GM12878 (cell line): ENCODE measurements around the gene PLPPR1. TPM values are rescaled to one million over a fixed set of nuclear protein-coding genes. Genes with fewer than 3 reads are reported as not detected.

Experiments used
- ATAC-seq: fragments of 200-7000 bp; cut with Tn5 transposase; 3 replicates; pipeline ENCODE4 v1.9.1; 2020; ENCODE audit warnings: mild to moderate bottlenecking, moderate library complexity
- BruUV-seq: library from RNA; stranded (reverse); fragments of 400-500 nt; replicated peaks from 2 replicates; lab custom pipeline; 2021; lab: Mats Ljungman, UMichigan
- CTCF ChIA-PET: fragments of 300-600 bp; sonication (Branson Sonifier 250); formaldehyde crosslinking; extraction: SDS; loops from one replicate; lab custom pipeline; 2021; ENCODE audit warnings: inconsistent platforms; lab: Yijun Ruan, JAX
- POLR2A ChIA-PET: fragments of 350-600 bp; formaldehyde crosslinking; extraction: SDS; loops from one replicate; lab custom pipeline; 2021; ENCODE audit warnings: inconsistent platforms; lab: Charles Lee
- RAD21 ChIA-PET: fragments of 300-600 bp; sonication (Branson Sonifier 250); formaldehyde crosslinking; loops from one replicate; lab custom pipeline; 2023; ENCODE audit warnings: antibody characterized with exemption; ENCODE audit not compliant: unreplicated experiment; lab: Charles Lee
- SMC1A ChIA-PET: fragments of 300-600 bp; sonication (Branson Sonifier 250); formaldehyde crosslinking; loops from one replicate; lab custom pipeline; 2023; ENCODE audit not compliant: unreplicated experiment, uncharacterized antibody; lab: Charles Lee
- DNase-seq: peaks from one replicate; pipeline ENCODE4 v3.0.0-alpha.2; 2011; ENCODE audit warnings: low read depth, low spot score
- FAIRE-seq: peaks from 3 replicates; lab custom pipeline; 2011; peaks lifted over from hg19 to GRCh38; lab: Jason Lieb, UNC
- H2AFZ ChIP-seq: 2 replicates; pipeline ENCODE4 v1.6.0; 2011; ENCODE audit warnings: low read depth, low read length, control low read depth; ENCODE audit not compliant: control insufficient read depth
- H3K27ac ChIP-seq: 2 replicates; pipeline ENCODE4 v1.5.1; 2011; ENCODE audit warnings: control low read depth; ENCODE audit not compliant: control insufficient read depth, insufficient read depth
- H3K27me3 ChIP-seq, 2 experiments: replicated peaks in 1 of 2; 2 replicates each; pipeline versions ENCODE4 v1.6.0 to v1.6.1; 2011; ENCODE audit warnings: low read length in 1 of 2; ENCODE audit not compliant: control insufficient read depth in 2 of 2, insufficient read depth in 2 of 2
- H3K36me3 ChIP-seq, 2 experiments: 2 replicates each; pipeline ENCODE4 v1.5.1; 2011; ENCODE audit warnings: low read length in 1 of 2; ENCODE audit not compliant: control insufficient read depth in 2 of 2, insufficient read depth in 2 of 2
- H3K4me1 ChIP-seq: 2 replicates; pipeline ENCODE4 v1.6.1; 2011; ENCODE audit warnings: mild to moderate bottlenecking, low read length, moderate library complexity, mixed read lengths; ENCODE audit not compliant: control insufficient read depth, insufficient read depth
- H3K4me2 ChIP-seq: 2 replicates; pipeline ENCODE4 v1.6.0; 2011; ENCODE audit warnings: control low read depth; ENCODE audit not compliant: control insufficient read depth, insufficient read depth
- H3K4me3 ChIP-seq: fragments of 200-600 bp; sonication (generic); 2 replicates; pipeline ENCODE4 v1.5.1; 2016
- H3K79me2 ChIP-seq: 2 replicates; pipeline ENCODE4 v1.6.0; 2011; ENCODE audit warnings: low read length; ENCODE audit not compliant: control insufficient read depth, insufficient read depth
- H3K9ac ChIP-seq: 2 replicates; pipeline ENCODE4 v1.8.0; 2011; ENCODE audit warnings: low read length, control low read depth, mixed read lengths; ENCODE audit not compliant: control insufficient read depth, insufficient read depth
- H3K9me3 ChIP-seq: replicated peaks from 3 replicates; pipeline ENCODE4 v1.5.1; 2011; ENCODE audit warnings: mild to moderate bottlenecking, low read length; ENCODE audit not compliant: control insufficient read depth, insufficient read depth
- H4K20me1 ChIP-seq: 2 replicates; pipeline ENCODE4 v1.6.0; 2011; ENCODE audit not compliant: control insufficient read depth, insufficient read depth
- BACH1 ChIP-seq: fragments of 450-650 bp; IDR thresholded peaks from 2 replicates; pipeline ENCODE4 v1.6.1; 2017; ENCODE audit warnings: mild to moderate bottlenecking, borderline replicate concordance
- KLF5 ChIP-seq: fragments of 450-650 bp; IDR thresholded peaks from 2 replicates; pipeline ENCODE4 v1.6.1; 2014; ENCODE audit warnings: mild to moderate bottlenecking; ENCODE audit not compliant: partially characterized antibody
- NR2C1 ChIP-seq: fragments of 450-650 bp; IDR thresholded peaks from 2 replicates; pipeline ENCODE4 v1.6.1; 2017; ENCODE audit warnings: antibody characterized with exemption, mild to moderate bottlenecking, moderate library complexity
- TAF1 ChIP-seq: IDR thresholded peaks from 2 replicates; pipeline ENCODE4 v1.6.1; 2011; ENCODE audit warnings: mild to moderate bottlenecking, low read depth, low read length, borderline replicate concordance
- YBX1 ChIP-seq: fragments of 450-650 bp; IDR thresholded peaks from 2 replicates; pipeline ENCODE4 v1.6.1; 2016; ENCODE audit warnings: antibody characterized with exemption
- WGBS: methylation state at CpG from one replicate; pipeline ENCODE4 v1.1.6; 2016; ENCODE audit warnings: low lambda C conversion rate; ENCODE audit not compliant: insufficient replicate concordance, insufficient coverage; ENCODE audit errors: missing lambda C conversion rate; 5-methylcytosine and 5-hydroxymethylcytosine counted together
- in situ Hi-C: fragments of 300-500 bp; cut with MboI; formaldehyde crosslinking; loops from 9 replicates; pipeline ENCODE4 v1.14.3; 2018; ENCODE audit warnings: mixed read lengths
- intact Hi-C: fragments of 100-400 bp; cut with micrococcal nuclease; formaldehyde crosslinking; loops from one replicate; pipeline ENCODE4 v1.14.2; 2022; ENCODE audit not compliant: unreplicated experiment
- polyA plus RNA-seq, 11 experiments: library from polyadenylated mRNA; depleted of rRNA in 4 of 11; unstranded in 6 of 11; stranded (reverse) in 5 of 11; fragments of >200 nt; fragmentation: Nextera tagmentation in 4 of 11; fragmentation: Illumina TruSeq in 1 of 11; extraction: Ambion mirVana in 4 of 11; extraction: Trizol in 1 of 11; gene quantifications; 1 replicate in 1 of 11; 2 replicates in 10 of 11; pipeline versions ENCODE4 v1.2.1 to v1.2.3, GENCODE V29; 2011 to 2016; ENCODE audit warnings: inconsistent platforms in 2 of 11, missing spikeins in 2 of 11, low read depth in 1 of 11
- total RNA-seq, 4 experiments: library from RNA; depleted of rRNA in 3 of 4; stranded (reverse); fragments of >200 nt in 3 of 4; fragmentation: Illumina TruSeq in 1 of 4; extraction: Trizol in 1 of 4; gene quantifications; 2 replicates each; pipeline versions ENCODE4 v1.2.1 to v1.2.3, GENCODE V29; 2013 to 2021
- TF ChIP-seq, protein P1 (sequence below): fragments of 450-650 bp; IDR thresholded peaks from 2 replicates; pipeline ENCODE4 v1.6.1; 2018; ENCODE audit warnings: borderline replicate concordance, mild to moderate bottlenecking; ENCODE audit not compliant: partially characterized antibody
- TF ChIP-seq, protein P2 (sequence below): IDR thresholded peaks from 2 replicates; pipeline ENCODE4 v1.6.1; 2012; ENCODE audit warnings: low read length, inconsistent platforms
- TF ChIP-seq, protein P3 (sequence below): IDR thresholded peaks from 2 replicates; pipeline ENCODE4 v1.6.1; 2011; ENCODE audit warnings: borderline replicate concordance, low read depth, mild to moderate bottlenecking, moderate library complexity, mixed read lengths, low read length; ENCODE audit not compliant: insufficient read depth; ENCODE audit errors: extremely low read length

Gene PLPPR1
- total and polyA plus RNA-seq, 10 of the 15 experiments (the other 5 are each of a cell fraction or from before 2014, with no cell fraction given): 0.69 TPM; not detected in 9

DNA sequence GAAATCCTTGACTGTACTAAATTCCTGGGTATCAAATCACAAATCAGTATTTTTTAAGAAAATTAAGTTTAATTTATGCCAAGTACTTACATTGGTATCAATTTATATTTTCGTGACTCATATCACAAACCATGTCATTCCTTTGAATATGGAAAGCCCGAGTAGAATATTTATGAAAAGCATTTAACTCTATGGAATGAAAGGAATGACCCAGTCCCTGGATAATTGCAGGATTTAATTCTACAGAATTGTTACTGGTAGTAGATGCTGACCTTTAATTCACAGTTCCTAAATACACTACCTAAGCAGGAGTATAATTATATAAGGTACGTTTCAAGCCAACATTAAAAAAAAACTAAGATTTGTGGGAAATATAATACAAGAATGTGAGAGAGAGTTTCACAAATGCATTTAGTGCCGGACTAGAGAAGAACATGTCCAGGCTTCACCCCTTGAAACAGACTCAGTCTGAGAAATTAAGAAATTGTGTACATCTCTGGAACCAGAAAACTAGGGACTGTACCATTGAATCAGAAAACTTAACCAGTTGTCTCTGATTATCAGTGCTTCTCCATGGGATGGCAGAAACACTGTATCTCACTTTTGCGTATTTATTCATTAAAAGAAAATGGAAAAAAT is 28.5 kb upstream of the PLPPR1 start:
- in situ Hi-C loops: no loop called here
- 22% methylated on average over 5 of the region's 5 CpGs for WGBS
- H4K20me1 ChIP-seq: no peaks in the 10 kb centered on the region
- no peak overlapping the region for H3K4me2 ChIP-seq
- intact Hi-C loops: no loop called here
- FAIRE-seq (no peak), ATAC-seq (no peak), DNase-seq (no peak)
- SMC1A ChIA-PET: no interaction called here
- no peak for TF ChIP-seq NR2C1
- TF ChIP-seq, protein P1, sequence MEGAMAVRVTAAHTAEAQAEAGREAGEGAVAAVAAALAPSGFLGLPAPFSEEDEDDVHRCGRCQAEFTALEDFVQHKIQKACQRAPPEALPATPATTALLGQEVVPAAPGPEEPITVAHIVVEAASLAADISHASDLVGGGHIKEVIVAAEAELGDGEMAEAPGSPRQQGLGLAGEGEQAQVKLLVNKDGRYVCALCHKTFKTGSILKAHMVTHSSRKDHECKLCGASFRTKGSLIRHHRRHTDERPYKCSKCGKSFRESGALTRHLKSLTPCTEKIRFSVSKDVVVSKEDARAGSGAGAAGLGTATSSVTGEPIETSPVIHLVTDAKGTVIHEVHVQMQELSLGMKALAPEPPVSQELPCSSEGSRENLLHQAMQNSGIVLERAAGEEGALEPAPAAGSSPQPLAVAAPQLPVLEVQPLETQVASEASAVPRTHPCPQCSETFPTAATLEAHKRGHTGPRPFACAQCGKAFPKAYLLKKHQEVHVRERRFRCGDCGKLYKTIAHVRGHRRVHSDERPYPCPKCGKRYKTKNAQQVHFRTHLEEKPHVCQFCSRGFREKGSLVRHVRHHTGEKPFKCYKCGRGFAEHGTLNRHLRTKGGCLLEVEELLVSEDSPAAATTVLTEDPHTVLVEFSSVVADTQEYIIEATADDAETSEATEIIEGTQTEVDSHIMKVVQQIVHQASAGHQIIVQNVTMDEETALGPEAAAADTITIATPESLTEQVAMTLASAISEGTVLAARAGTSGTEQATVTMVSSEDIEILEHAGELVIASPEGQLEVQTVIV: no peak
- TF ChIP-seq YBX1: no peak
- TF ChIP-seq, protein P2, sequence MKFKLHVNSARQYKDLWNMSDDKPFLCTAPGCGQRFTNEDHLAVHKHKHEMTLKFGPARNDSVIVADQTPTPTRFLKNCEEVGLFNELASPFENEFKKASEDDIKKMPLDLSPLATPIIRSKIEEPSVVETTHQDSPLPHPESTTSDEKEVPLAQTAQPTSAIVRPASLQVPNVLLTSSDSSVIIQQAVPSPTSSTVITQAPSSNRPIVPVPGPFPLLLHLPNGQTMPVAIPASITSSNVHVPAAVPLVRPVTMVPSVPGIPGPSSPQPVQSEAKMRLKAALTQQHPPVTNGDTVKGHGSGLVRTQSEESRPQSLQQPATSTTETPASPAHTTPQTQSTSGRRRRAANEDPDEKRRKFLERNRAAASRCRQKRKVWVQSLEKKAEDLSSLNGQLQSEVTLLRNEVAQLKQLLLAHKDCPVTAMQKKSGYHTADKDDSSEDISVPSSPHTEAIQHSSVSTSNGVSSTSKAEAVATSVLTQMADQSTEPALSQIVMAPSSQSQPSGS: no peak
- TF ChIP-seq, protein P3, sequence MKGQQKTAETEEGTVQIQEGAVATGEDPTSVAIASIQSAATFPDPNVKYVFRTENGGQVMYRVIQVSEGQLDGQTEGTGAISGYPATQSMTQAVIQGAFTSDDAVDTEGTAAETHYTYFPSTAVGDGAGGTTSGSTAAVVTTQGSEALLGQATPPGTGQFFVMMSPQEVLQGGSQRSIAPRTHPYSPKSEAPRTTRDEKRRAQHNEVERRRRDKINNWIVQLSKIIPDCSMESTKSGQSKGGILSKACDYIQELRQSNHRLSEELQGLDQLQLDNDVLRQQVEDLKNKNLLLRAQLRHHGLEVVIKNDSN: no peak
- no peak for TF ChIP-seq BACH1
- TF ChIP-seq KLF5: no peak
- no peak for TF ChIP-seq TAF1
- H3K79me2 ChIP-seq: no peaks in the 10 kb centered on the region
- H2AFZ ChIP-seq: no peak overlapping the region
- H3K9me3 ChIP-seq: no peaks in the 10 kb centered on the region
- no TSS peak for BruUV-seq
- CTCF ChIA-PET: no interaction called here
- POLR2A ChIA-PET: no interaction called here
- RAD21 ChIA-PET: no interaction called here
- H3K27ac ChIP-seq: no peak overlapping the region
- no peak overlapping the region for H3K4me3 ChIP-seq
- no peaks in the 10 kb centered on the region for H3K4me1 ChIP-seq
- no peak overlapping the region for H3K9ac ChIP-seq
- no peaks in the 10 kb centered on the region for H3K36me3 ChIP-seq
- H3K27me3 ChIP-seq: no peaks in the 10 kb centered on the region
